DND-41 (cell line): ENCODE results near the gene TTC28.

Experiments
- EZH2 ChIP-seq: IDR thresholded peaks from 3 replicates; pipeline ENCODE4 v1.6.1; 2012; ENCODE audit warnings: borderline replicate concordance, low read depth, mild to moderate bottlenecking, moderate library complexity, low read length, inconsistent platforms; ENCODE audit not compliant: severe bottlenecking
- TF ChIP-seq, protein P1 (sequence below): IDR thresholded peaks from 2 replicates; pipeline ENCODE4 v1.5.1; 2012; ENCODE audit warnings: borderline replicate concordance, low read length, moderate library complexity, mild to moderate bottlenecking; ENCODE audit not compliant: poor library complexity, severe bottlenecking; ENCODE audit errors: extremely low read depth

GRCh38 chr22:28639321-28639720 lies 40.3 kb downstream of the TTC28 start:
- TF ChIP-seq, protein P1, sequence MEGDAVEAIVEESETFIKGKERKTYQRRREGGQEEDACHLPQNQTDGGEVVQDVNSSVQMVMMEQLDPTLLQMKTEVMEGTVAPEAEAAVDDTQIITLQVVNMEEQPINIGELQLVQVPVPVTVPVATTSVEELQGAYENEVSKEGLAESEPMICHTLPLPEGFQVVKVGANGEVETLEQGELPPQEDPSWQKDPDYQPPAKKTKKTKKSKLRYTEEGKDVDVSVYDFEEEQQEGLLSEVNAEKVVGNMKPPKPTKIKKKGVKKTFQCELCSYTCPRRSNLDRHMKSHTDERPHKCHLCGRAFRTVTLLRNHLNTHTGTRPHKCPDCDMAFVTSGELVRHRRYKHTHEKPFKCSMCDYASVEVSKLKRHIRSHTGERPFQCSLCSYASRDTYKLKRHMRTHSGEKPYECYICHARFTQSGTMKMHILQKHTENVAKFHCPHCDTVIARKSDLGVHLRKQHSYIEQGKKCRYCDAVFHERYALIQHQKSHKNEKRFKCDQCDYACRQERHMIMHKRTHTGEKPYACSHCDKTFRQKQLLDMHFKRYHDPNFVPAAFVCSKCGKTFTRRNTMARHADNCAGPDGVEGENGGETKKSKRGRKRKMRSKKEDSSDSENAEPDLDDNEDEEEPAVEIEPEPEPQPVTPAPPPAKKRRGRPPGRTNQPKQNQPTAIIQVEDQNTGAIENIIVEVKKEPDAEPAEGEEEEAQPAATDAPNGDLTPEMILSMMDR: no peak
- no peak for TF ChIP-seq EZH2
